Activated naive CD8-positive, alpha-beta T cell (primary cell): Measurements from ENCODE around the gene MPO.
A peak's percentile ranks its signal among the peaks of the same experiment; 100 is the strongest.

Experiments used
- H3K27ac Mint-ChIP-seq: one replicate; pipeline ENCODE4 v1.8.0; 2021; ENCODE audit warnings: mixed read lengths
- H3K27me3 Mint-ChIP-seq: one replicate; pipeline ENCODE4 v1.8.0; 2021; ENCODE audit warnings: mixed read lengths
- H3K36me3 Mint-ChIP-seq: one replicate; pipeline ENCODE4 v1.8.0; 2021; ENCODE audit warnings: mixed read lengths
- H3K4me1 Mint-ChIP-seq: one replicate; pipeline ENCODE4 v1.8.0; 2021; ENCODE audit warnings: low read depth, mixed read lengths
- H3K4me3 Mint-ChIP-seq: one replicate; pipeline ENCODE4 v1.8.0; 2021; ENCODE audit warnings: mild to moderate bottlenecking, mixed read lengths
- H3K9me3 Mint-ChIP-seq: one replicate; pipeline ENCODE4 v1.8.0; 2021; ENCODE audit warnings: low read depth, mixed read lengths

MPO gene

GRCh38 chr17:58248955-58249269 lies 31.8 kb downstream of the MPO start:
- Mint-ChIP-seq H3K27ac (no peak overlapping the region), H3K27me3 (peaks cover 6% of the 10 kb centered on the region), H3K36me3 (no peaks in the 10 kb centered on the region), H3K4me3 (peak overlapping the region; percentile 58), H3K4me1 (peaks cover 10% of the 10 kb centered on the region), H3K9me3 (no peaks in the 10 kb centered on the region)

DNA sequence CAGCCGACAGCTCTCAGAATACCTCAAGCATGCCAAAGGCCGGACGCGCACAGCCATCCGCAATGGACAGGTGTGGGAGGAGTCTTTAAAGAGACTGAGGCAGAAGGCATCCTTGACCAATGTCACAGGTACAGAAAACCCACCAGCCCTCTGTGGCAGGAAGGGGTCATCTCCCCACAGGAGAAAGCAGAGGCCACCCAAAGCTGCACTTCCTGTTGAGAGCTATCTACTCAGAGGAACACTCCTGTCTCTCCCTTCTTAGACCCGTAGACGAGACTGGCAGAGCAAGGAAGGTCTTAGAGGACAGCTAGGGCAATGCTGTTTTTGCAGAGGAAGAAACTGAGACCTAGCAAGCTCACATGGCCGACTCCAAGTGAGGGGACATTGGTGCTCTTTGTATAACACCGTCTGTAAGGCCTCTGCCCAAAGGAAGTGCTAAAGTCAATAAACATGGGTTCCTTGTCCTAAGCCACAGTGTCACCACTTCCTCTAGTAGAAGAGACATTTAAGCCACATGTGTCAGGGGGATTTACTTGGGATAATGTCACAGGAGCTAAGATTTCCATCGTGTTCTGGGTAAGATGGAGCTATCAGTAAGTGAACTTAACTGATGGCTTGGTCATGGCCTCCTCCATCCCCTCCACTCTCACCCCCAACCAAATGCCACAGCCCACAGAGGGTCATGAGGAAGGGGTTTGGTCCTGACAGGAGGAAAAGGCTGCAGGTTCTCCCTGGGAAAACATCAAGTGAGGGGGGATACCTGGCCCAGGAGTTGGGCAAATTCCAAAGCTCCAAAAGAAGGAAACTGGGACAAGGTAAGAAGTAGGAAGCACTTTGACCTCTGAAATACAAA lies 33.0 kb downstream of the MPO start:
- Mint-ChIP-seq H3K27ac (no peak overlapping the region), H3K4me1 (peaks cover 10% of the 10 kb centered on the region), H3K9me3 (no peaks in the 10 kb centered on the region), H3K27me3 (peaks cover 3% of the 10 kb centered on the region), H3K36me3 (no peaks in the 10 kb centered on the region), H3K4me3 (no peak overlapping the region)

DNA sequence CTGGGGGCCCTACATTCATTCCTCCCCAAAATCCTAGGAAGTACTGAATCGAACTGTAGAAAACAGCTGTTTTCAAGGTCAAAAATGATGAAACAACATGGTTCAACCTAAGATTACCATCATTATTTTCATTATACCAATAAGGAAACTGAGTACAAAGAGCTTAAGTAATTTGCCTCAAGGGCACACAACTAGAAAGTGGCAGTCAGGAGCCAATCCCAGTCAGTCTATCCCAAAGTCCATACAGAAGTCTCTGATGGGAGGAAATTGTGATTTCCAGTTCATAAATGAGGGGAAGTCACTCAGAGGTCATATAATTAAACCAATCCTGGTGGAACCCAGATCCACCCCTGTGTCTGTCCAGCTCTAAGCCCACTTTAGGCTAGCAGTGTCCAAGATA lies 34.0 kb downstream of the MPO start:
- Mint-ChIP-seq H3K27ac (no peak overlapping the region), H3K27me3 (peaks cover 3% of the 10 kb centered on the region), H3K4me3 (no peak overlapping the region), H3K4me1 (peaks cover 10% of the 10 kb centered on the region), H3K9me3 (no peaks in the 10 kb centered on the region), H3K36me3 (no peaks in the 10 kb centered on the region)

DNA sequence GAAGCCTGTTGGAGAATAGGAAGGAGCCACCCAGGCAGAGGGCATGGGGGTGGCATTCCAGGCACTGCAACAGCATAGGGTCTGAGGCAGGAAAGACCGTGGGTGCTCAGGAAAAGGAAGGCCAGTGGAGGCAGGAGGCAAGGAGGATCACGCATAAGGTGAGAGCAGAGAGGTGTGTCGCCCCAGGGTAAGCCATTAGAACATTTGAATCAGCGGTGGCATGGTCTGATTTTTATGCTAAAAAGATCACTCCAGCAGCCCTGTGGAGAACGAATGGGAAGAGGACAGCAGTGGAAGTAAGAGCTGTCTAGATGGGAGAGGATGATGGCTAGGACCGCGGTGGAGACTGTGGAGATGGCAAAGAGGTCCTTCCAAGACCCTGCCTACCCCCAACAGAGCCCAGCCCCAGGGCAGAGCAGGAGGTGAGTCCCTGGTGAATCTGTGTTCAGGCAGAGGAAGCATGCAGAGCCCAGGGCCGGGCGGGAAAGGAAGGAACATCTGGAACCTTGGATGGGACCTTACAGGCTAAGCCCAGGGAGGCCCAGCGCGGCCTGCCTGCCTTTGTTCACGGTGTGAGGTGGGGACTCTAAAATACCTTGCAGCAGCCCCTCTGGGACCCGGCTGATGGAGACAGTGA lies 34.5 kb downstream of the MPO start:
- Mint-ChIP-seq H3K36me3 (no peaks in the 10 kb centered on the region), H3K4me3 (no peak overlapping the region), H3K9me3 (no peaks in the 10 kb centered on the region), H3K4me1 (peaks cover 10% of the 10 kb centered on the region), H3K27me3 (peaks cover 5% of the 10 kb centered on the region), H3K27ac (no peak overlapping the region)

DNA sequence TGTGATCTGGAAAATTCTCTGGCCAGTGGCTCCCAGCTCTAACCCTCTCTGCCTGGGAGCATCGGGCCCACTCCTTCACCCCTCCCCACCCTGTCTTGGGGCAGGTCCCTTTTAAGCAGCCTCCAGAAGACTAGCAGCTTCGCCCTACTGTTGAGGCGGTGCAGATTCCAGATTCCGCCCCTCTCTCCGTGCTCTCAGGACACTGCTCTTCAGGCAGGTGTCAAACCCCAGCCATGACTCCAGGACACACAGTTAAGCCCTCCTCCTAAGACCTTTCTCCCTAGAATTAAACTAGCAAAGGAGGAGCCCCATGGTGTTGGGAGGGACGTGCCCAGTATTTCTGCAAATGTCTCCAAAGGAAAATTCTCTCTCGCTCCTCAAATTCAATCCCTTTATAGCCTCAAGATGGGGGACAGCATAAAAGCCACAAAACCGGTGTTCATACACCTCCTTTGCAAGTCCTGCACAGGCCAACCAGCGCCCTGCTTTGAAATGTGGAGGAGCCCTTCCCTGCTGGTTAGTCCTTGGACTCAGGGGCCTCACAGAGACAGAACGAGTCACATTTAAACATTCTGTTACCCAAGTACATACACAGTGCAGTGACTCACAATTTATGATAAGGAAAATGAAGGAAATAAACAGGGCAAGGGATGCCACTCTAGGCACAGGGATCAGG lies 35.2 kb downstream of the MPO start:
- no peaks in the 10 kb centered on the region for H3K9me3 Mint-ChIP-seq
- no peaks in the 10 kb centered on the region for H3K36me3 Mint-ChIP-seq
- peaks cover 10% of the 10 kb centered on the region for H3K4me1 Mint-ChIP-seq
- H3K27me3 Mint-ChIP-seq, result peaks cover 7% of the 10 kb centered on the region
- no peak overlapping the region for H3K27ac Mint-ChIP-seq
- no peak overlapping the region for H3K4me3 Mint-ChIP-seq

- peaks cover 10% of the 10 kb centered on the region for H3K4me1 Mint-ChIP-seq
- peaks cover 8% of the 10 kb centered on the region for H3K27me3 Mint-ChIP-seq
- H3K9me3 Mint-ChIP-seq, result no peaks in the 10 kb centered on the region
- H3K4me3 Mint-ChIP-seq, result no peak overlapping the region
- H3K36me3 Mint-ChIP-seq, result no peaks in the 10 kb centered on the region
- no peak overlapping the region for H3K27ac Mint-ChIP-seq
Observed at GRCh38 chr17:58244963-58245362, 35.8 kb downstream of the MPO start.

DNA sequence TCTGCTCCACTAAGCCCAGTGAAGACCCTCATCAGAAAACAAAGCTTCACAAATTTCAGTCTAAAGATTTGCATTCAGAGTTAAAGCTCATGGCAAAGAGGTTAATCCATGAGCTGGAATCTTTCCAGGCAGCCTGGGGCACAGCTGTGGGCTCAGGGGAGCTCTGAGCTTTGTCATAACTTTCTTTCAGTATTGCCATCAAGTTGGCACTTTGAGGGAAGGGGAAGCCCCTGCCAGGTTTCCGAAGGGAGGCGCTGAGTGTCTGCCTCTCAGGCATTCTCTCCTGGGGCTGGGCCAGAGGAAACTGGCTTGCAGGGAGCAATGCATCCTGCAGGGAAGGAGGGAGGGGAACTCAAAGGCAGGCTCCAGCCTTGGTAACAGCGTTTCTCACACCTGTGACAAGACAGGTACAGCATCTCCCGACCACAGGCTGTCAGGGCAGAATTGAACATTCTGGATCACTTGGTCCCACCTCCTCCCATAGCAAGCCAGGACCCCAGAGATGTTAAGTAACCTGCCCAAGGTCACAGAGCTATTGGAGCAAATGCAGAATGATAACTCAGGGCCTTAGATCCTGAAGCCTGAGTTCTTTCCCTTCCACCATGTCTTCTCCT lies 38.5 kb downstream of the MPO start:
- no peak overlapping the region for H3K4me3 Mint-ChIP-seq
- no peaks in the 10 kb centered on the region for H3K9me3 Mint-ChIP-seq
- H3K4me1 Mint-ChIP-seq, result no peaks in the 10 kb centered on the region
- H3K27me3 Mint-ChIP-seq, result peaks cover 13% of the 10 kb centered on the region
- no peaks in the 10 kb centered on the region for H3K36me3 Mint-ChIP-seq
- H3K27ac Mint-ChIP-seq, result no peak overlapping the region

DNA sequence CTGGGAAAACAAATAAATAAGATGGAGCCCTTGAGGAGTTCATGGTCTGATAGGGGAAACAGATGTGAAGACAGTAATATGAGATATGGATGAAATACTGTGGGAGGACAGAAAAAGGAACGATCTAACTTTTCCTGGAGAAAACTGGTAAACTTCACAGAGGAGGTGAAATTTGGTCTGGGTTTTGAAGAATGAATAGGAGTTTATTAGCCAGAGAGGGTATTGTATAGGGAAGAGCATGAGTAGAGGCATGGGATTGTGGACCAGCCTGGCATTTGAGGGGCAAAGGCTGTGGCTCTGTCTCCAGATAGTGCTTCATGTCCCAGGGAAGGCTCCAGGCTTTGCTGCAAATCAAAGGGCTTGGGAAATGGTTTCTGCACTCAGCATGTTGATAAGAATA lies 40.7 kb downstream of the MPO start:
- no peak overlapping the region for H3K4me3 Mint-ChIP-seq
- peaks cover 14% of the 10 kb centered on the region for H3K27me3 Mint-ChIP-seq
- no peaks in the 10 kb centered on the region for H3K4me1 Mint-ChIP-seq
- H3K36me3 Mint-ChIP-seq, result no peaks in the 10 kb centered on the region
- no peak overlapping the region for H3K27ac Mint-ChIP-seq
- no peaks in the 10 kb centered on the region for H3K9me3 Mint-ChIP-seq

GRCh38 chr17:58238147-58238634 lies 42.5 kb downstream of the MPO start, which contains the start of gene LPO:
LPO (plus strand) TSS chr17:58238584; CDS start chr17:58242980, 4,396 bp downstream.
- Mint-ChIP-seq H3K4me1 (no peaks in the 10 kb centered on the region), H3K4me3 (no peak within 1 kb of the TSS), H3K27ac (no peak within 1 kb of the TSS), H3K27me3 (peaks cover 14% of the 10 kb centered on the region), H3K9me3 (no peaks in the 10 kb centered on the region), H3K36me3 (no peaks in the 10 kb centered on the region)

GRCh38 chr17:58236394-58236793 lies 44.3 kb downstream of the MPO start:
- no peak overlapping the region for H3K4me3 Mint-ChIP-seq
- H3K4me1 Mint-ChIP-seq, result no peaks in the 10 kb centered on the region
- H3K27me3 Mint-ChIP-seq, result peaks cover 11% of the 10 kb centered on the region
- H3K27ac Mint-ChIP-seq, result no peak overlapping the region
- H3K9me3 Mint-ChIP-seq, result no peaks in the 10 kb centered on the region
- H3K36me3 Mint-ChIP-seq, result no peaks in the 10 kb centered on the region

DNA sequence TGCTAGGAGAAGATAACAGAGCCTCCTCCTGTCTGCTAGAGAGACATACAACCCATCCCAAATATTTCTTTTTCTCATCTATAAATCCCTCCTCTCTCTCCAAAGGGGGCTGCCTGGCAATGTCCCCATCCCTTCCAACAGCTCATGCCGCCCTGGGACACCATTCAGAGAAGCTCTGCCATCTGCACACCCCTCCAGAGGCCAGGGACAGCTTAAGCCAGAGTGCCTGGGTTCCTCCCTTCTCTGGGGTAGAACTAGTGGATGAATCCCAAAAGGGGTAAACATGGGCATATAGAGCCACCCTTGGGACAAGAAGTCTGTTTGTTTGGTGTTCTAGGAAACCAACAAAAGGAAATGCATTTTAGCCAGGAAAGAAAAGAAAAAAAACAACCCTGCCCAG lies 44.9 kb downstream of the MPO start:
- Mint-ChIP-seq H3K9me3 (no peaks in the 10 kb centered on the region), H3K4me3 (no peak overlapping the region), H3K4me1 (no peaks in the 10 kb centered on the region), H3K27me3 (peaks cover 11% of the 10 kb centered on the region), H3K27ac (no peak overlapping the region), H3K36me3 (no peaks in the 10 kb centered on the region)

- Mint-ChIP-seq H3K9me3 (no peaks in the 10 kb centered on the region), H3K27me3 (peaks cover 8% of the 10 kb centered on the region), H3K4me1 (no peaks in the 10 kb centered on the region), H3K36me3 (no peaks in the 10 kb centered on the region), H3K27ac (no peak overlapping the region), H3K4me3 (no peak overlapping the region)
Observed at GRCh38 chr17:58234512-58234911, 46.2 kb downstream of the MPO start.

DNA sequence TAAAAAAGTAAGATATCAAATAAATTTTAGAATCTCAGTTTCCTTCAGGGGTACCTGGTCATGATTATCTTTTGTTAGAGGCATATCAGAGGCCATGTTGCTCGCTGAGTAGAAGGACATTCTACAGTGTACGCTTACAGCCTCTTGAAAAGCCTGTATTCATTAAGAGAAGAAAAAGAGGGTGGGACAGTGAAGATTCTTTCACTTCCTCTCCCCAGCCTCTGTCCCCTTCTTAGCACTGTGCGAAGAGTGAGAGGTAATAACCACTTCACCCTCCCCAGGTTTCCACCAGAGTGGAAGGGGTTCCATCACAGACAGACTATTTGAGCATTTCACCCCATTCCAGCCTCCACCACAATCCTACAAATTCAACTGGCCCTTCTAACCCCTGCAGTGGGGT lies 47.2 kb downstream of the MPO start:
- H3K27ac Mint-ChIP-seq, result no peak overlapping the region

DNA sequence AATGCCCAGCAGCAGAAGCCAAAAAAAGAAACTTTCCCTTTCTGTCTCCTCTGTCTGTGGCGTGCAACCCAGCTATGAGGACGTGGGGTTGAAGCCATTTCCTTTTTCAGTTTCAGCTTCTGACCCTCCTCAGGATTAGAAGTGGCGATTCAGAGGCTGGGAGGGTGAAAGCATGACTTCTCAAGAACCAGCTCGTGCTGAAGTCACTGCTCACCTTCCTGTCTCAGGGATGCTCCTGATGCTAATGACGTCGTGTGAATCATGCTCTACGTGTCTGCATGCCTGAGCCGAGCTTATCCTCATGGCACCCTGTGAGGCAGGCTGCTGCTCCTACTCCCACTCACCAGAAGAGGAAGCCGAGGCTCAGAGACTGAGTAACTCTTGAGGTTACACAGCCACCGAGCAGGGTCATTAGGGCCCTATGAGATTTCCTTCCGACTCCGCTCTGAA lies 48.0 kb downstream of the MPO start:
- H3K4me3 Mint-ChIP-seq, result no peak overlapping the region
- no peaks in the 10 kb centered on the region for H3K4me1 Mint-ChIP-seq
- no peak overlapping the region for H3K27ac Mint-ChIP-seq
- no peaks in the 10 kb centered on the region for H3K36me3 Mint-ChIP-seq
- H3K27me3 Mint-ChIP-seq, result peaks cover 12% of the 10 kb centered on the region
- no peaks in the 10 kb centered on the region for H3K9me3 Mint-ChIP-seq

More for the DNA sequence above, 47.2 kb downstream of the MPO start:
- H3K27me3 Mint-ChIP-seq, result peaks cover 8% of the 10 kb centered on the region
- no peaks in the 10 kb centered on the region for H3K36me3 Mint-ChIP-seq
- H3K4me3 Mint-ChIP-seq, result no peak overlapping the region
- no peaks in the 10 kb centered on the region for H3K9me3 Mint-ChIP-seq
- H3K4me1 Mint-ChIP-seq, result no peaks in the 10 kb centered on the region

GRCh38 chr17:58231641-58232040 lies 49.1 kb downstream of the MPO start:
- Mint-ChIP-seq H3K4me3 (no peak overlapping the region), H3K4me1 (no peaks in the 10 kb centered on the region), H3K27me3 (peaks cover 13% of the 10 kb centered on the region), H3K9me3 (no peaks in the 10 kb centered on the region), H3K27ac (no peak overlapping the region), H3K36me3 (no peaks in the 10 kb centered on the region)
